ENCODE data around the gene SPA17.

GRCh38 chr11:124699547-124699946 lies 25.8 kb downstream of the SPA17 start:
- TF ChIP-seq NR2C2 (CRISPR knock-in tag; IDR thresholded peaks at IDR 0.05), result no peak
- no peak for TF ChIP-seq NR2C2 (tag; IDR thresholded peaks at IDR 0.05)
- TF ChIP-seq RERE (CRISPR knock-in tag; IDR thresholded peaks at IDR 0.05; ENCODE audit: borderline replicate concordance), result no peak
- no peak for TF ChIP-seq REST (IDR thresholded peaks at IDR 0.05; ENCODE audit: borderline replicate concordance)
- no peak for TF ChIP-seq REST (CRISPR knock-in tag; IDR thresholded peaks at IDR 0.05; ENCODE audit: low read depth)

Measured in K562 (cell line).